ENCODE measurements around the gene CNPY2.
"Not testable (repeated sequence)": the region's sequence is repeated elsewhere in the genome, so short reads cannot be mapped to it uniquely, and the experiment has no call there.

The CNPY2 gene

DNA sequence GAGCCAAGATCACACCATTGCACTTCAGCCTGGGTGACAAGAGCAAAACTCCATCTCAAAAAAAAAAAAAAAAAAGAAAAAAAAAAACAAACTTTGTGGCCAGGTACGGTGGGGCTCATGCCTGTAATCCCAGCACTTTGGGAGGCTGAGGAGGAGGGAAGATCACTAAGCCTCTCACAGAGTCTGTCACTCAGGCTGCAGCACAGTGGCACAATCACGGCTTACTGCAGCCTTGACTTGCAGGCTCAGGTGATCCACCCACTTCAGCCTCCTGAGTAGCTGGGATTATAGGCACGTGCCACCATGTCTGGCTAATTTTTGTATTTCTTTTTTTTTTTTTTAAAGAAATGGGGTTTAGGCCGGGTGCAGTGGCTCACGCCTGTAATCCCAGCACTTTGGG is 31.5 kb downstream of the CNPY2 start:
- not testable (repeated sequence) for H2AK5ac ChIP-seq (ENCODE audit: low read length); H4K8ac ChIP-seq (ENCODE audit: low read depth, low read length); DNase-seq; H3K79me2 ChIP-seq (ENCODE audit: control insufficient read depth, insufficient read depth, low read length, poor library complexity); H3K27me3 ChIP-seq (ENCODE audit: insufficient read depth, low read length); H3K4ac ChIP-seq (ENCODE audit: low read depth, low read length); H2BK5ac ChIP-seq (ENCODE audit: low read depth, low read length, poor library complexity); H3K4me3 ChIP-seq (ENCODE audit: low read depth, low read length); H3K79me1 ChIP-seq (ENCODE audit: low read length); H4K12ac ChIP-seq (ENCODE audit: low read depth, low read length); H2BK12ac ChIP-seq (ENCODE audit: low read length); H2BK120ac ChIP-seq (ENCODE audit: insufficient read depth, low read length, poor library complexity); H2AFZ ChIP-seq (ENCODE audit: insufficient read depth, low read length, poor library complexity); H3K4me2 ChIP-seq (ENCODE audit: low read length); H3K9ac ChIP-seq (ENCODE audit: low read length); H4K91ac ChIP-seq (ENCODE audit: low read depth, low read length); H3K27ac ChIP-seq (ENCODE audit: low read depth, low read length); H3K9me3 ChIP-seq (ENCODE audit: insufficient read depth, low read depth, low read length); H3K23ac ChIP-seq (ENCODE audit: low read length); H3K18ac ChIP-seq (ENCODE audit: low read length); H3K14ac ChIP-seq (ENCODE audit: low read length); H3K4me1 ChIP-seq (ENCODE audit: control insufficient read depth in 1 of 2, insufficient read depth in 2 of 2, low read length in 2 of 2)
- WGBS (ENCODE audit: extremely low coverage, insufficient coverage, insufficient read length): no CpG with 5 or more reads among the region's 5 CpGs
- H3K36me3 ChIP-seq (ENCODE audit: control insufficient read depth in 1 of 2, insufficient read depth in 2 of 2, low read length in 2 of 2): peaks cover 28 to 50% of the 10 kb centered on the region in 2 experiments

DNA sequence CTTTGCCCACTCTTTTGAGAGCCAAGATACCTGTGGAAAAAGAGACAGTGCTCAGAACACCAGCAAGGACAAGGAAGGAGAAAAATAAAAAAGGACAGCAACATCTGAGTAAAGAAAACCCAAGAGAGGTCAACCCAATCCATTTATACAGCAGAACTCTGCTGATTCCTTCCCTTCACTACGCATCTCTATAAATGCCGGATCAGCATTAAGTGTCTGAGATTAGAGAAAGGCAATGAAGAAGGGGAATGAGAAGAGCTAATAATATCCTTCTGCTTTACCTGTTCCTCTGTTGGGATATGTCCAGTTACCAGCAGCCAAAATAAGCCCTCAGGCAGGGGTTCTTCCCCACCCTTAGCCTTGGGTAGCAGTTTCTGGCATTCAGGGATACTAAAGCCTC is 33.2 kb downstream of the CNPY2 start:
- Histone ChIP-seq H3K4ac (ENCODE audit: low read depth, low read length) (no peak overlapping the region), H3K79me2 (ENCODE audit: control insufficient read depth, insufficient read depth, low read length, poor library complexity) (no peaks in the 10 kb centered on the region), H3K14ac (ENCODE audit: low read length) (no peak overlapping the region), H3K27me3 (ENCODE audit: insufficient read depth, low read length) (no peaks in the 10 kb centered on the region), H3K4me2 (ENCODE audit: low read length) (no peak overlapping the region), H2BK12ac (ENCODE audit: low read length) (no peak overlapping the region), H2BK5ac (ENCODE audit: low read depth, low read length, poor library complexity) (no peak overlapping the region), H3K9me3 (ENCODE audit: insufficient read depth, low read depth, low read length) (no peaks in the 10 kb centered on the region), H3K4me1 (ENCODE audit: control insufficient read depth in 1 of 2, insufficient read depth in 2 of 2, low read length in 2 of 2) (no peaks in the 10 kb centered on the region), H2BK120ac (ENCODE audit: insufficient read depth, low read length, poor library complexity) (no peak overlapping the region), H3K27ac (ENCODE audit: low read depth, low read length) (no peak overlapping the region), H4K91ac (ENCODE audit: low read depth, low read length) (no peak overlapping the region), H2AFZ (ENCODE audit: insufficient read depth, low read length, poor library complexity) (no peak overlapping the region), H4K8ac (ENCODE audit: low read depth, low read length) (no peak overlapping the region), H3K9ac (ENCODE audit: low read length) (no peak overlapping the region), H3K36me3 (ENCODE audit: control insufficient read depth in 1 of 2, insufficient read depth in 2 of 2, low read length in 2 of 2) (peaks cover 43 to 64% of the 10 kb centered on the region in 2 experiments), H3K23ac (ENCODE audit: low read length) (no peak overlapping the region), H2AK5ac (ENCODE audit: low read length) (no peak overlapping the region), H3K79me1 (ENCODE audit: low read length) (no peaks in the 10 kb centered on the region), H3K18ac (ENCODE audit: low read length) (no peak overlapping the region), H4K12ac (ENCODE audit: low read depth, low read length) (no peak overlapping the region), H3K4me3 (ENCODE audit: low read depth, low read length) (no peak overlapping the region)
- WGBS (ENCODE audit: extremely low coverage, insufficient coverage, insufficient read length): no CpG with 5 or more reads among the region's 2 CpGs
- DNase-seq: no peak

DNA sequence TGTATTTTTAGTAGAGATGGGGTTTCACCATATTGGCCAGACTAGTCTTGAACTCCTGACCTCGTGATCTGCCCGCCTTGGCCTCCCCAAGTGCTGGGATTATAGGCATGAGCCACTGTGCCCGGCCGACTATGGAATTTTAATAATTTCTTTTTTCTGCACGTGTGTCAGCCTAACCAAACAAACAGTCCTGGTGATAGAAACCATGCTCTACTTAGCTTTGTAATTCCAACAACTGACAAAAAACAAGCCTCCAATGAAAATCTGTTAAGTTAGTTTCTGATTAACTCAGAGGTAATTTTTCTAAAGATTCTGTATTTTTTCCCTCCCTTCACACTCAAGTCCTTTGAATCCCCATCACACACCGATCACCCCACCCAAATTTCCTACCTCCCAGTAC is 33.8 kb downstream of the CNPY2 start:
- Histone ChIP-seq H3K27me3 (ENCODE audit: insufficient read depth, low read length) (no peaks in the 10 kb centered on the region), H4K8ac (ENCODE audit: low read depth, low read length) (no peak overlapping the region), H2BK5ac (ENCODE audit: low read depth, low read length, poor library complexity) (no peak overlapping the region), H3K4me3 (ENCODE audit: low read depth, low read length) (no peak overlapping the region), H3K79me1 (ENCODE audit: low read length) (no peaks in the 10 kb centered on the region), H3K14ac (ENCODE audit: low read length) (no peak overlapping the region), H2BK120ac (ENCODE audit: insufficient read depth, low read length, poor library complexity) (no peak overlapping the region), H3K9ac (ENCODE audit: low read length) (no peak overlapping the region), H4K91ac (ENCODE audit: low read depth, low read length) (no peak overlapping the region), H4K12ac (ENCODE audit: low read depth, low read length) (no peak overlapping the region), H3K4me2 (ENCODE audit: low read length) (no peak overlapping the region), H3K4ac (ENCODE audit: low read depth, low read length) (no peak overlapping the region), H2BK12ac (ENCODE audit: low read length) (no peak overlapping the region), H2AK5ac (ENCODE audit: low read length) (no peak overlapping the region), H3K27ac (ENCODE audit: low read depth, low read length) (no peak overlapping the region), H3K79me2 (ENCODE audit: control insufficient read depth, insufficient read depth, low read length, poor library complexity) (no peaks in the 10 kb centered on the region), H2AFZ (ENCODE audit: insufficient read depth, low read length, poor library complexity) (no peak overlapping the region), H3K4me1 (ENCODE audit: control insufficient read depth in 1 of 2, insufficient read depth in 2 of 2, low read length in 2 of 2) (no peaks in the 10 kb centered on the region), H3K23ac (ENCODE audit: low read length) (no peak overlapping the region), H3K9me3 (ENCODE audit: insufficient read depth, low read depth, low read length) (no peaks in the 10 kb centered on the region), H3K36me3 (ENCODE audit: control insufficient read depth in 1 of 2, insufficient read depth in 2 of 2, low read length in 2 of 2) (peaks cover 44 to 65% of the 10 kb centered on the region in 2 experiments), H3K18ac (ENCODE audit: low read length) (no peak overlapping the region)
- DNase-seq: no peak
- 100% methylated on average over 1 of the region's 6 CpGs for WGBS (ENCODE audit: extremely low coverage, insufficient coverage, insufficient read length)

DNA sequence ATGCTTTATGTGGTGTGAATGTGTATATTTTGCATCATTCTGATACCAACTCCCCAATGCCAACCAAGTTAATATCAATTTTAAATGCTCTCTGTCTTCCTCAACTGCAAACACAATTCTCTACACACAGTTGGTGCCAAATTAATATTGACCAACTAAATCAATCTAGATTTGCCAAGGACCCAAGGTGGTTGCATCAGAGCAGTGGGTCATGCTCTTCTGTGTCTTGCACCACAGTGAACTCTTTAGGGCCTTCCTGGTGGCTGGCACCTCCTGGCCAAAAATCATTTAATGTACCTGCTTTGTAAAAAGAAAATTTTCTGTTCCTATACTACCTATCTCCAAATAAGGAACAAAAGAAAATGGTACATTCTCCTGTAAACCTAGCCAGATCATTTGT is 34.9 kb downstream of the CNPY2 start:
- Histone ChIP-seq H3K14ac (ENCODE audit: low read length) (no peak overlapping the region), H3K4me1 (ENCODE audit: control insufficient read depth in 1 of 2, insufficient read depth in 2 of 2, low read length in 2 of 2) (no peaks in the 10 kb centered on the region)
- DNase-seq: no peak

More for the DNA sequence above, 34.9 kb downstream of the CNPY2 start:
- H3K9ac ChIP-seq (ENCODE audit: low read length): no peak overlapping the region
- no peak overlapping the region for H4K12ac ChIP-seq (ENCODE audit: low read depth, low read length)
- H4K8ac ChIP-seq (ENCODE audit: low read depth, low read length): no peak overlapping the region
- H3K18ac ChIP-seq (ENCODE audit: low read length): no peak overlapping the region
- no peak overlapping the region for H3K4ac ChIP-seq (ENCODE audit: low read depth, low read length)
- H3K79me2 ChIP-seq (ENCODE audit: control insufficient read depth, insufficient read depth, low read length, poor library complexity): no peaks in the 10 kb centered on the region
- no peaks in the 10 kb centered on the region for H3K27me3 ChIP-seq (ENCODE audit: insufficient read depth, low read length)
- H3K79me1 ChIP-seq (ENCODE audit: low read length): no peaks in the 10 kb centered on the region
- H2BK12ac ChIP-seq (ENCODE audit: low read length): no peak overlapping the region
- H3K4me2 ChIP-seq (ENCODE audit: low read length): no peak overlapping the region
- peaks cover 49 to 63% of the 10 kb centered on the region in 2 experiments for H3K36me3 ChIP-seq (ENCODE audit: control insufficient read depth in 1 of 2, insufficient read depth in 2 of 2, low read length in 2 of 2)
- no peak overlapping the region for H2BK120ac ChIP-seq (ENCODE audit: insufficient read depth, low read length, poor library complexity)
- no peak overlapping the region for H2AK5ac ChIP-seq (ENCODE audit: low read length)
- no peak overlapping the region for H3K4me3 ChIP-seq (ENCODE audit: low read depth, low read length)
- no peak overlapping the region for H2AFZ ChIP-seq (ENCODE audit: insufficient read depth, low read length, poor library complexity)
- H3K9me3 ChIP-seq (ENCODE audit: insufficient read depth, low read depth, low read length): no peaks in the 10 kb centered on the region
- H4K91ac ChIP-seq (ENCODE audit: low read depth, low read length): no peak overlapping the region
- H3K27ac ChIP-seq (ENCODE audit: low read depth, low read length): no peak overlapping the region
- no peak overlapping the region for H3K23ac ChIP-seq (ENCODE audit: low read length)
- no peak overlapping the region for H2BK5ac ChIP-seq (ENCODE audit: low read depth, low read length, poor library complexity)
